IMR-90 (cell line): ENCODE data around the gene WBP1L. TPM values are rescaled to one million over a fixed set of nuclear protein-coding genes. Genes with fewer than 3 reads are reported as not detected.

ENCODE experiments used
- ATAC-seq: fragments of 200-7000 bp; cut with Tn5 transposase; 2 replicates; pipeline ENCODE4 v1.9.1; 2020; ENCODE audit warnings: low read depth, mild to moderate bottlenecking, moderate library complexity
- BruUV-seq: library from RNA; stranded (reverse); fragments of 400-500 nt; replicated peaks from 2 replicates; lab custom pipeline; 2021; lab: Mats Ljungman, UMichigan
- CTCF ChIA-PET: fragments of 300-600 bp; formaldehyde crosslinking; extraction: SDS; loops from one replicate; lab custom pipeline; 2021; ENCODE audit warnings: antibody characterized with exemption; lab: Yijun Ruan, JAX
- POLR2A ChIA-PET: fragments of 300-600 bp; sonication (Branson Sonifier 250); formaldehyde crosslinking; loops from one replicate; lab custom pipeline; 2022; ENCODE audit warnings: antibody characterized with exemption; ENCODE audit not compliant: unreplicated experiment; lab: Charles Lee
- DNase-seq: peaks from one replicate; pipeline ENCODE4 v3.0.0; 2013
- H2AFZ ChIP-seq: replicated peaks from 2 replicates; pipeline ENCODE3; 2013; ENCODE audit warnings: low read length, mild to moderate bottlenecking; ENCODE audit not compliant: poor library complexity
- H2AK5ac ChIP-seq: 2 replicates; pipeline ENCODE4 v1.6.1; 2013; ENCODE audit warnings: low read depth, low read length, inconsistent platforms
- H2AK9ac ChIP-seq: replicated peaks from 2 replicates; pipeline ENCODE3; 2013; ENCODE audit warnings: mild to moderate bottlenecking, low read depth, low read length, moderate library complexity; ENCODE audit not compliant: poor library complexity
- H2BK120ac ChIP-seq: 2 replicates; pipeline ENCODE4 v1.6.1; 2013; ENCODE audit warnings: low read depth, low read length, inconsistent platforms
- H2BK15ac ChIP-seq: 3 replicates; pipeline ENCODE4 v1.6.1; 2013; ENCODE audit warnings: low read depth, low read length, inconsistent platforms
- H2BK20ac ChIP-seq: 2 replicates; pipeline ENCODE4 v1.6.1; 2013; ENCODE audit warnings: low read depth, mild to moderate bottlenecking, inconsistent platforms, low read length, moderate library complexity
- H2BK5ac ChIP-seq: 2 replicates; pipeline ENCODE4 v1.6.1; 2013; ENCODE audit warnings: mild to moderate bottlenecking, low read depth, low read length, inconsistent platforms; ENCODE audit not compliant: poor library complexity, severe bottlenecking
- H3K14ac ChIP-seq: replicated peaks from 2 replicates; pipeline ENCODE4 v1.6.1; 2013; ENCODE audit warnings: low read depth, low read length, inconsistent platforms
- H3K18ac ChIP-seq: 2 replicates; pipeline ENCODE4 v1.6.1; 2013; ENCODE audit warnings: low read depth, low read length, control low read depth
- H3K23ac ChIP-seq: 2 replicates; pipeline ENCODE4 v1.6.1; 2013; ENCODE audit warnings: low read depth, low read length, inconsistent platforms
- H3K27ac ChIP-seq: 2 replicates; pipeline ENCODE4 v1.5.1; 2013; ENCODE audit warnings: mild to moderate bottlenecking, control low read depth, low read length; ENCODE audit not compliant: insufficient read depth
- H3K27me3 ChIP-seq: 2 replicates; pipeline ENCODE4 v1.6.1; 2013; ENCODE audit warnings: low read length; ENCODE audit not compliant: control insufficient read depth, insufficient read depth
- H3K36me3 ChIP-seq: 2 replicates; pipeline ENCODE4 v1.6.1; 2013; ENCODE audit warnings: low read length, mixed read lengths; ENCODE audit not compliant: control insufficient read depth, insufficient read depth
- H3K4ac ChIP-seq: 2 replicates; pipeline ENCODE4 v1.6.1; 2013; ENCODE audit warnings: low read depth, low read length, inconsistent platforms
- H3K4me1 ChIP-seq: 2 replicates; pipeline ENCODE4 v1.6.1; 2013; ENCODE audit warnings: low read length, mixed read lengths; ENCODE audit not compliant: control insufficient read depth, insufficient read depth
- H3K4me2 ChIP-seq: 2 replicates; pipeline ENCODE4 v1.6.1; 2013; ENCODE audit warnings: low read depth, mild to moderate bottlenecking, control low read depth, low read length, moderate library complexity
- H3K4me3 ChIP-seq: 2 replicates; pipeline ENCODE4 v1.5.1; 2013; ENCODE audit warnings: low read depth, mild to moderate bottlenecking, control low read depth, low read length, moderate library complexity; ENCODE audit not compliant: insufficient read depth
- H3K56ac ChIP-seq: 2 replicates; pipeline ENCODE4 v1.6.1; 2013; ENCODE audit warnings: low read length, inconsistent platforms; ENCODE audit not compliant: insufficient read depth; ENCODE audit errors: extremely low read depth
- H3K79me1 ChIP-seq, 2 experiments: 2 replicates each; pipeline ENCODE4 v1.6.1; 2013; ENCODE audit warnings: low read length in 2 of 2, inconsistent platforms in 1 of 2, low read depth in 1 of 2
- H3K9ac ChIP-seq: 2 replicates; pipeline ENCODE4 v1.6.1; 2013; ENCODE audit warnings: low read depth, low read length, control low read depth
- H3K9me1 ChIP-seq: 2 replicates; pipeline ENCODE4 v1.6.1; 2013; ENCODE audit warnings: low read length, inconsistent platforms; ENCODE audit not compliant: insufficient read depth
- H3K9me3 ChIP-seq: 2 replicates; pipeline ENCODE4 v1.6.1; 2013; ENCODE audit warnings: low read length; ENCODE audit not compliant: control insufficient read depth, insufficient read depth
- H4K20me1 ChIP-seq: 2 replicates; pipeline ENCODE4 v1.6.1; 2013; ENCODE audit warnings: low read length, inconsistent platforms; ENCODE audit not compliant: insufficient read depth
- H4K5ac ChIP-seq: 2 replicates; pipeline ENCODE4 v1.6.1; 2013; ENCODE audit warnings: mild to moderate bottlenecking, low read depth, low read length, control low read depth
- H4K8ac ChIP-seq, 2 experiments: 2 replicates each; pipeline ENCODE4 v1.6.1; 2013; ENCODE audit warnings: low read depth in 2 of 2, low read length in 2 of 2, control low read depth in 1 of 2, inconsistent platforms in 1 of 2
- H4K91ac ChIP-seq: 2 replicates; pipeline ENCODE4 v1.6.1; 2013; ENCODE audit warnings: low read depth, low read length, inconsistent platforms; ENCODE audit not compliant: insufficient read depth
- CHD1 ChIP-seq: IDR thresholded peaks from 2 replicates; pipeline ENCODE4 v1.6.1; 2012; ENCODE audit warnings: low read depth, low read length, improper control_type of control experiment
- ELK1 ChIP-seq: fragments of 150-350 bp; IDR thresholded peaks from 2 replicates; pipeline ENCODE4 v1.6.1; 2016; ENCODE audit warnings: low read depth, mild to moderate bottlenecking, low read length, moderate library complexity, borderline replicate concordance
- FOS ChIP-seq: fragments of 150-350 bp; IDR thresholded peaks from 2 replicates; pipeline ENCODE4 v1.6.1; 2016; ENCODE audit warnings: low read depth, low read length
- MAFK ChIP-seq: IDR thresholded peaks from 2 replicates; pipeline ENCODE4 v1.6.1; 2012; ENCODE audit warnings: low read depth, low read length, improper control_type of control experiment
- MAZ ChIP-seq: IDR thresholded peaks from 2 replicates; pipeline ENCODE4 v1.6.1; 2012; ENCODE audit warnings: low read depth, mild to moderate bottlenecking, low read length, improper control_type of control experiment, moderate library complexity, borderline replicate concordance
- MXI1 ChIP-seq: IDR thresholded peaks from 2 replicates; pipeline ENCODE4 v1.6.1; 2012; ENCODE audit warnings: low read depth, mild to moderate bottlenecking, low read length, moderate library complexity, borderline replicate concordance
- NFE2L2 ChIP-seq: fragments of 150-350 bp; IDR thresholded peaks from 2 replicates; pipeline ENCODE4 v1.6.1; 2016; ENCODE audit warnings: low read depth, mild to moderate bottlenecking, low read length
- POLR2A ChIP-seq: IDR thresholded peaks from 2 replicates; pipeline ENCODE4 v1.6.1; 2012; ENCODE audit warnings: mild to moderate bottlenecking, low read depth, low read length
- RCOR1 ChIP-seq: IDR thresholded peaks from 2 replicates; pipeline ENCODE4 v1.6.1; 2012; ENCODE audit warnings: mild to moderate bottlenecking, low read length, improper control_type of control experiment; ENCODE audit not compliant: insufficient replicate concordance
- RFX5 ChIP-seq: IDR thresholded peaks from 2 replicates; pipeline ENCODE4 v1.8.0; 2012; ENCODE audit warnings: low read depth, mild to moderate bottlenecking, low read length, moderate library complexity
- SMC3 ChIP-seq: fragments of 150-350 bp; IDR thresholded peaks from 2 replicates; pipeline ENCODE4 v1.6.1; 2016; ENCODE audit warnings: low read depth, mild to moderate bottlenecking, antibody characterized with exemption, low read length, moderate library complexity
- USF2 ChIP-seq: fragments of 150-350 bp; IDR thresholded peaks from 2 replicates; pipeline ENCODE4 v1.6.1; 2017; ENCODE audit warnings: mild to moderate bottlenecking, antibody characterized with exemption, low read length, low read depth
- WGBS, 2 experiments: methylation state at CpG; one replicate each; pipeline versions ENCODE4 v1.1.5 to v1.1.7; 2013; ENCODE audit warnings: missing lambda C conversion rate in 2 of 2; ENCODE audit not compliant: insufficient read length in 1 of 2; ENCODE audit errors: extremely low coverage in 2 of 2; 5-methylcytosine and 5-hydroxymethylcytosine counted together
- dilution Hi-C: fragments of 300-500 bp; cut with HindIII; formaldehyde crosslinking; loops from one replicate; pipeline ENCODE4 v1.14.3; 2018; ENCODE audit warnings: low sequenced_read_pairs; ENCODE audit not compliant: unreplicated experiment
- in situ Hi-C: fragments of 300-500 bp; cut with MboI; formaldehyde crosslinking; loops from 3 replicates; pipeline ENCODE4 v1.14.3; 2019; ENCODE audit warnings: low sequenced_read_pairs, inconsistent platforms, mixed read lengths
- intact Hi-C: fragments of 100-400 bp; cut with micrococcal nuclease; formaldehyde crosslinking; loops from 2 replicates; pipeline ENCODE4 v1.10.0; 2022
- polyA plus RNA-seq, 3 experiments: library from polyadenylated mRNA; depleted of rRNA; stranded (reverse); fragments of >200 nt; gene quantifications; 2 replicates each; pipeline ENCODE4 v1.2.3, GENCODE V29; 2012; ENCODE audit warnings: low replicate concordance in 1 of 3
- total RNA-seq: library from RNA; depleted of rRNA; stranded (reverse); fragments of >200 nt; gene quantifications from 2 replicates; pipeline ENCODE4 v1.2.3, GENCODE V29; 2012

The WBP1L gene
- total and polyA plus RNA-seq, 2 of the 4 experiments (the other 2 are of a cell fraction), result 20.7 to 31.0 TPM

GRCh38 chr10:102701272-102701671 is 42.5 kb upstream of the WBP1L start:
- Histone ChIP-seq H3K14ac (no peak overlapping the region), H3K9me1 (peaks cover 7% of the 10 kb centered on the region), H3K27ac (no peak overlapping the region), H3K4me3 (no peak overlapping the region), H3K4me2 (no peak overlapping the region), H3K56ac (no peak overlapping the region), H2BK20ac (no peak overlapping the region), H2BK15ac (no peak overlapping the region), H3K9me3 (no peaks in the 10 kb centered on the region), H3K79me1 (peaks cover 9 to 25% of the 10 kb centered on the region in 2 experiments; a peak in 3 of 4 replicates), H2AK9ac (no peak overlapping the region), H3K23ac (peak overlapping the region; percentile 76; the same call in 1 of the 2 replicates), H3K4me1 (peaks cover 9% of the 10 kb centered on the region), H2AK5ac (no peak overlapping the region; the same call in 1 of the 2 replicates), H4K20me1 (no peaks in the 10 kb centered on the region; the same call in 1 of the 2 replicates), H2BK120ac (no peak overlapping the region), H2AFZ (no peak overlapping the region), H4K5ac (no peak overlapping the region), H3K36me3 (peaks cover 10% of the 10 kb centered on the region), H4K8ac (no peak overlapping the region), H2BK5ac (no peak overlapping the region), H4K91ac (no peak overlapping the region), H3K27me3 (no peaks in the 10 kb centered on the region), H3K4ac (no peak overlapping the region), H3K9ac (no peak overlapping the region), H3K18ac (no peak overlapping the region)
- TF ChIP-seq RCOR1, result no peak
- TF ChIP-seq SMC3, result no peak
- TF ChIP-seq NFE2L2, result no peak
- no peak for TF ChIP-seq MAZ
- TF ChIP-seq POLR2A, result no peak
- no peak for TF ChIP-seq MXI1
- TF ChIP-seq CHD1, result no peak
- TF ChIP-seq USF2, result no peak
- TF ChIP-seq ELK1, result no peak
- no peak for TF ChIP-seq RFX5
- TF ChIP-seq MAFK, result no peak
- TF ChIP-seq FOS, result no peak
- dilution Hi-C loops, result no loop called here
- POLR2A ChIA-PET, result no interaction called here
- WGBS, 2 experiments, result no CpG with 5 or more reads among the region's 3 CpGs
- no peak; the same call in 1 of the 2 replicates for ATAC-seq
- in situ Hi-C loops, result no loop called here
- peak; percentile 50 for DNase-seq
- CTCF ChIA-PET, result interaction anchor here (0.8 to 1.0 kb wide), 3 partner anchors 10 to 211 kb away, joined by 3 read pairs; no protein-coding TSS in a partner anchor
- BruUV-seq, result no TSS peak
- intact Hi-C loops, result no loop called here
